Measurements from ENCODE around the gene CKMT2.

The CKMT2 gene

DNA sequence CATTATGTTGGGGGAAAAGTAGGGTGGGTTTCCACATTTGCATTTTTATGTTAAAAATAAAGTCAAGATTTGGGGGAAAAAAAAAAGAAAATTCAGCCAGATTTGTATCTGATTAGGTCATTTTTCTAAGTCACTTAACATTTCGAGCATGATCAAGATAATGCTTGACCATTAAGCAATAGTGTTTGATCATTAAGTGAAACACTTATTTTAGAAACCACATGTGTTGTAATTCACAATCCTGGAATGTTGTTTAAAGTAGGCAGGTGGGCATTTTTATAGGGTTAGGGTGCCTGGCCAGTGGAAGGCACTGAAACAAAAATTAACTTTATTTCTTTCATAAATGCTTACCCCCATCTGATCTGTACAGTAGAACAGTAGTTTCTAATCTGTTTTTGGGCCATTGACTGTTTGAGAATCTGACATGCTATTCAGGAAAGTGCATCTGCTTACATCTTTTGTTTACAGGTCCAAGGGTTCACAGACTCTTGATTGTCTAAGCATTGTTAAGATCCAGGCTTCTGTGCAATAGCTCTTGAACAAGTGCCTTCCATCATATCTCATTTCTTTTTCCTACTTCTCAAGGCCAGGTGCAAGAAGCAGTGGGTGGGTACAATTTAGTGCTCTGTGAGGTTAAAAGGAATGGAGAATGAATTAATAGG, 77.4 kb downstream of the CKMT2 start:
- no peak for DNase-seq

DNA sequence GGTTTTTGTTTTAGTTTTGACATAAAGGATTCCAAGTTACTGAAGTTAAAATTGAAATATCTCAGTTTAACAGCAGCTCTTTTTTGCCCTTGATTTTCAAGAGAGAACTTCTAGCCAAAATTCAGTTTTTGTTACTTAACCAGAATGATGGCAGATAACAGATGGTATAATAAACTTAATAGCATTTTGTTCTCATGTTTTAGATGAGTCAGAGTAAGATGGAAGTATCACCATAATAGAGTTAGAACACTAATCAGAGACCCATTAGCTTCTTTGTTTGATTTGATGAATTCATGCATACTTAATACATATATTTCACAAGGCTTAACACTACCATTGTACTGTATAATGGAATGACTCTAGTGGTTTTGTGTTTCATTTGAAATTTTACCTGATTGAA, 80.2 kb downstream of the CKMT2 start:
- DNase-seq, result no peak

DNA sequence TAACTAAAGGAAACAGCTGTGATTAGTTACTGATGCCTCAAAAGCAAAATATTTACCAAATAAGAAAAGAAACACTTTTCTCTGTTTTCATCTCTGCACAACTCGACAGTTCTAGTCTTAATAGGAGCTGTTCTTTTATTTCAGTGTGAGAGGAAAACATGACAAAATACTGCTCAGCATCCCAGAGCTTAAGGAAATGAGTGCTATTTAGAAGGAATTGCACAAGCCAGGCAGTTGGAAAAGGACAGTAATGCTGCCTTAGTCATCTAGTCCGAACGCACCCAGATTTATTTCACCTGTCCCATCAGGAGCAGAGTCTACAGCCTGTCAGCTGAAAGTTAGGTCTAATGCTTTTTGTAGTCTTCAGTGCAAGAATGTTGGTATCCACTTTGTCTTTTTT, 80.6 kb downstream of the CKMT2 start:
- no peak for DNase-seq

GRCh38 chr5:81314581-81314980, 81.5 kb downstream of the CKMT2 start:
- DNase-seq, result no peak

DNA sequence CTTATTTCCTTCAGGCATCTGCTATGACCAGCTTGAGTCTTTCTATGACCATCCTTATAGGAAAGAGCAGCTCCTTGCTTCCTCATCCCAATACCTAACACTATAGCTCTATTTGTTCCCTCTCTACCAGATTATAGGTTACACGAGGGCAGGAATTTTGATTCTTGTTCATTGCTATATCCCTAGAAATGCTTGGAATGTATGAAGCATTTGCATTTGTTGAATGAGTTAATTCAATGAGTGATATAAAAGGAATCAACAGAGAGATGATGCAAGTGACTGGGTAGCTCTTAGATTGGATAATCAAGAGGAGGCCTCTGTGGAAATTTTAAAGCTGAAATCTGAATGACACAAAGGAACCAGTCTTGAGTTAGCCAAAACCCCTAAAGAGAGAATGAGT, 82.2 kb downstream of the CKMT2 start:
- DNase-seq, result no peak

DNA sequence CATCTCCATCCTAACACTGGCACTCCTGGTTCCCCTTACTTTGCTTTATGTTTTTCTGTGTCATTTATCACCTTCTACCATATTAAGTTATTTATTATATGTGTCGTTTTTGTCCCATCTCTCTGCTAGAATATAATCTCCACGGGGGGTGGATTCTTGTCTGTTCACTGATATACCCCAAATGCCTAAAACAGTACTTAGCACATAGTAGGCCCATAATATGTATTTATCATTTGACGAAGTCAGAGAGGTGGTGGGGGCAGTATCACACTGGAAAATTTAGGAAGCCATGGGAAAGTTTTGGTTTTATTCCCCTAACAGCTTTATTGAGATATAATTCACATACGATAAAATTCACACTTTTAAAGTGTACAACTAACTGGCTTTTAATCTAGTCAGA, 82.7 kb downstream of the CKMT2 start:
- DNase-seq, result no peak
